Breast epithelium (tissue), 3 donors: ENCODE results near the gene CORO1C.

Experiments
- CTCF ChIP-seq, 3 donors: fragments of 450-650 bp; IDR thresholded peaks; one replicate each; pipeline ENCODE4 v1.5.1; 2016 to 2017; ENCODE audit warnings: antibody characterized with exemption in 3 of 3, mild to moderate bottlenecking in 3 of 3, moderate library complexity in 3 of 3
- POLR2A ChIP-seq: fragments of 450-650 bp; IDR thresholded peaks from one replicate; pipeline ENCODE4 v1.6.1; 2016; ENCODE audit warnings: antibody characterized with exemption, mild to moderate bottlenecking, moderate library complexity
- POLR2AphosphoS5 ChIP-seq, 3 donors: sonication (generic); formaldehyde crosslinking; IDR thresholded peaks; one replicate each; pipeline ENCODE4 v1.6.1; 2017; ENCODE audit warnings: antibody characterized with exemption in 3 of 3

- TF ChIP-seq CTCF (IDR thresholded peaks at IDR 0.05) = no peak
- no peak for TF ChIP-seq POLR2A
- TF ChIP-seq POLR2AphosphoS5 (IDR thresholded peaks at IDR 0.05) = no peak
Measured at GRCh38 chr12:108690542-108691174, 40.7 kb downstream of the CORO1C start.
